Tracheal epithelial cell (primary cell): Measurements from ENCODE around the gene PLA2G5. TPM values are rescaled to one million over a fixed set of nuclear protein-coding genes. Genes with fewer than 3 reads are reported as not detected.

Experiments
- total RNA-seq: library from RNA; depleted of rRNA; stranded (reverse); fragments of >200 nt; gene quantifications from 2 replicates; pipeline ENCODE4 v1.2.1, GENCODE V29; 2014

Gene PLA2G5
- not detected in 2 replicates for total RNA-seq

DNA sequence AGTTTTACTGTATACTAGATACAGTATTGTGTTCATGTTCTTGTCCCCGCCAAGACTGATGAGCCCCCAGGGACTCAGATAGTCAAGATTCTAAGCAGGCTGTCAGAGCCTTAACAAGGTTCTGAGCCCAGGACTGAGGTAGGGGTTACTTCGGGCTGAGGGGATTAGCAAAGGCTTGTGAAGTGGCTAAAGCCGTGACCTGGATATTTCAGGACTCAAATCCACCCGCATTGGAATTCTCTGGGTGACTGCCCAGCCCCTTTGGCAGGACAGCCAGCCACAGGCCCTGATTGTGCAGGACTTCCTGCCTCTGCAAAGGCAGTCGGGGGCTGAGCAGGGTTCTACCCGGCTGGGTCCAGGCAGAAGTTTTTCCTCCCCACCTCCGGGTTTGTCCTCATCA, at the start of gene PLA2G5:
Gene PLA2G5 (plus strand): TSS at position 321 of the 400 bp plus-strand sequence. CDS start 14,637 bp downstream, outside the sequence.

DNA sequence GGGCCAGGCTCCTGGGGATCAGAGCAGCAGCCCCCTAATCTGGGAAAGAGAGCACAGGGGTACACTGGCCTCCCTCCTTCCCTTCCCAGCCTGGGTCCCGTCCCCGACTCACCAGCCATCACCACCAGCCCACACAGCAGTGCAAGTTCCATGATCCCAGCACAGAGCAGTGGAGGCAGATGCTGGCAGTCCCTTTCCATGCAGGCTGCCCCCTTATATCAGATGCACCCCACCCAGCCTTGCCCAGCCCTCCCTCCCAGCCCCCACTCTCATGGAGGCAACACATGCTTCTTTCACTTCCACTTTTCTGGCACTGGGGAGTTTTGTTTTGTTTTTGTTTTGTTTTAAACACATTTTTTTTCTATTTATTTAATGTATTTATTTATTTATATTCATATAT, 49.4 kb downstream of the PLA2G5 start, which contains the start of gene PLA2G2D:
Gene PLA2G2D (minus strand): TSS at position 190 of the 400 bp plus-strand sequence. CDS start 38 bp downstream, at position 152.

GRCh38 chr1:20138961-20139550, 69.1 kb downstream of the PLA2G5 start, which contains the start of gene PLA2G2F:
TSS of gene PLA2G2F (plus strand) at chr1:20139323. CDS start at chr1:20139428, 105 bp downstream.

Other genes starting within 250 kb of the PLA2G5 start
- 3.6 and 3.8 TPM in 2 replicates for gene OTUD3, start 187.8 kb upstream of the PLA2G5 start, total RNA-seq
- not detected in 2 replicates for gene PLA2G2E, start 146.6 kb upstream of the PLA2G5 start, total RNA-seq
- gene PLA2G2A, start 90.6 kb upstream of the PLA2G5 start, total RNA-seq: not detected in 2 replicates
- gene PLA2G2D, start 49.3 kb downstream of the PLA2G5 start, total RNA-seq: not detected in 2 replicates
- 0.24 TPM in 1 of 2 replicates, not detected in the other for gene PLA2G2F, start 69.1 kb downstream of the PLA2G5 start, total RNA-seq
- gene UBXN10, start 115.9 kb downstream of the PLA2G5 start, total RNA-seq: 0.24 TPM in 1 of 2 replicates, not detected in the other
- not detected in 2 replicates for gene PLA2G2C, start 116.3 kb downstream of the PLA2G5 start, total RNA-seq
- gene VWA5B1, start 220.7 kb downstream of the PLA2G5 start, total RNA-seq: not detected in 2 replicates